T-helper 2 cell treated with Interferon-gamma antibody and Interleukin-4, amounts not matched to agents 5 μg/mL and 100 μg/mL, for 36 hours (primary cell): ENCODE data around the gene GNL2.

Source experiments
- DNase-seq: peaks from one replicate; pipeline ENCODE4 v3.0.0; 2021; ENCODE audit warnings: low spot score
- H3K27ac Mint-ChIP-seq: one replicate; pipeline ENCODE4 v1.8.0; 2021; ENCODE audit warnings: mild to moderate bottlenecking, mixed read lengths
- H3K27me3 Mint-ChIP-seq: one replicate; pipeline ENCODE4 v1.8.0; 2021; ENCODE audit warnings: low read depth, mixed read lengths
- H3K36me3 Mint-ChIP-seq: one replicate; pipeline ENCODE4 v1.8.0; 2021; ENCODE audit warnings: low read depth, mixed read lengths
- H3K4me1 Mint-ChIP-seq: one replicate; pipeline ENCODE4 v1.8.0; 2021; ENCODE audit warnings: low read depth, mixed read lengths
- H3K4me3 Mint-ChIP-seq: one replicate; pipeline ENCODE4 v1.8.0; 2022; ENCODE audit warnings: mild to moderate bottlenecking, moderate library complexity, mixed read lengths
- H3K9me3 Mint-ChIP-seq: one replicate; pipeline ENCODE4 v1.8.0; 2021; ENCODE audit warnings: mixed read lengths

The GNL2 gene

DNA sequence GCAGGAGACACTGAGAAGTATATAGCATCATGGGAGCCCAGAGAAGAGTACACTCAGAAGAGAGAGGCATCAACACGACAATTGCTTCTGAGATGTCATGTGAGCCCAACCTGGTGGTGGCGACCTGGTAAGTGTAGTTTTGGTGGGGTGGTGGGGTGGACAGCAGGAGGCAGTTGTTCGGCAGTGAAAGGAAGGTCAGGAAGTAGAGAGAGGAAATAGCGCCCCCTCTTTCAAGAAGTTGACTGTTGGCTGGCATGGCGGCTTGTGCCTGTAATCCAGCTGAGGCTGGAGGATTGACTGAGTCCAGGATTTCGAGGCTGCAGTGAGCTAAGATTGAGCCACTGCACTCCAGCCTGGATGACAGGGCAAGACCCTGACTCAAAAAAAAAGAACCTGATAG lies 26.4 kb upstream of the GNL2 start:
- Mint-ChIP-seq H3K4me1 (no peaks in the 10 kb centered on the region), H3K4me3 (no peak overlapping the region), H3K27ac (no peak overlapping the region), H3K9me3 (no peaks in the 10 kb centered on the region), H3K36me3 (no peaks in the 10 kb centered on the region), H3K27me3 (peaks cover 20% of the 10 kb centered on the region)
- no peak for DNase-seq

DNA sequence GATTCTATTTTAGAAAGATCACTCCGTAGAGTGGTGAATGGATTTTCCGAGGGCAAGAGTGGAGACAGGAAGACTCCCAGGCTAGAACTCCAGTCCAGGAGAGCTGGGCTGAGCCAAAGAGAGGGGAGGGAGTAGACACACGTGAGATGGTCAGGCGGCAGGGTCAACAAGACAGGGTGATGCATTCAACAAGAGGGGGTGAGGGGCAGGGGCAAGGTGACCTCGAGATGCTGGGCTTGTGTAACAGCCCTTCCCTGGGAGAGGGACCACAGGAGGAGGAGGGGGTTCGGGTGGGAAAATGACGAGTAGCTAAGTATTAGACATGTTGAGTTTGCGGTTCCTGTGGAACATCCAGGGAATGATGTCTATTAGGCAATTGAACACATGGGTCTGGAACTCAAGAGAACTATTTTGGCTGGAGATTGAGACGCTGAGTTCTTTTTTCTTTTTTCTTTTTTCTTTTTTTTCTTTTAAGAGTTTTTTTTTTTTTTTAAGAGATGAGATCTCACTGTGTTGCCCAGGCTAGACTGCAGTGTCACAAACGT lies 25.7 kb upstream of the GNL2 start:
- DNase-seq = no peak
- H3K27me3 Mint-ChIP-seq = peaks cover 18% of the 10 kb centered on the region
- no peak overlapping the region for H3K27ac Mint-ChIP-seq
- no peak overlapping the region for H3K4me3 Mint-ChIP-seq
- H3K4me1 Mint-ChIP-seq = no peaks in the 10 kb centered on the region
- no peaks in the 10 kb centered on the region for H3K36me3 Mint-ChIP-seq
- no peaks in the 10 kb centered on the region for H3K9me3 Mint-ChIP-seq

DNA sequence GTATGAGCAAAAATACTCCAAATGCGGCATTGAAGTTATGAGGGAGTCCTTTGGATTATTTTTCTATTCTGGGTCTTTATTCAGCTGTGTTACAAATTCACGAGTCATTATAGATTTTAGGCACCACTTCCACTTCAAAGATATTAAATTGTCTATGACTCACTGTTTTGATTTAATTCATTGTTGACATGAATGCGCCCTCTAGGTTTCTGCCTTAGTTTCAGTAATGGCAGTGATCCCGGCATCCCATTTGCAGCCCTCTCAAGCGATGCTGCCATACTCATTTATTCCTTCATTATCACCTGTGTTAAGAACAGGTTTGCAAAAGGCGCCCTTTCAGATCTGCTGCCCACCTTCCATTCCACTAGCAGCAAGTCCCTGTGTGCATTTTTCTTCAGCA lies 25.0 kb upstream of the GNL2 start:
- H3K27me3 Mint-ChIP-seq = peaks cover 18% of the 10 kb centered on the region
- no peak overlapping the region for H3K4me3 Mint-ChIP-seq
- H3K9me3 Mint-ChIP-seq = no peaks in the 10 kb centered on the region
- H3K36me3 Mint-ChIP-seq = no peaks in the 10 kb centered on the region
- H3K27ac Mint-ChIP-seq = no peak overlapping the region
- DNase-seq = no peak
- no peaks in the 10 kb centered on the region for H3K4me1 Mint-ChIP-seq

DNA sequence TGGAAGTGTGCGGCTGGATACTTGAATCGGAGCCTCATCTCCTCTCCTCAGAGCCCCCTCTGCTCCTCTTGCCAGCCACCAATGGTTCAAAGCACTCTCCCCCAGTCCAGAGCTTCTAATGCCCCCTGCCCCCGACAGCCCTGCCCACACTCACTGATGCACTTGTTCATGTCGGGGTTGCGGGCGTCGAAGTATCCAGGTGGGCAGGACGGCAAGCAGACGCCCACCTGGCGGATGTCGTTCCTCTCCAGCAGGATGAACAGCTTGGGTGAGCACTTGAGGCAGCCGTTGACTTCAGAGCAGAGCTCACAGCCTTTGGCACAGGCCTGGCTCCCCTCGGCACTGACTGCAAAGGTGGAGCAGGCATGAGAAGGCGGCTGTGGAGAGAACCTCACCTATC lies 20.6 kb upstream of the GNL2 start:
- DNase-seq = no peak
- no peaks in the 10 kb centered on the region for H3K4me1 Mint-ChIP-seq
- H3K4me3 Mint-ChIP-seq = no peak overlapping the region
- H3K36me3 Mint-ChIP-seq = no peaks in the 10 kb centered on the region
- H3K27me3 Mint-ChIP-seq = peaks cover 19% of the 10 kb centered on the region
- H3K9me3 Mint-ChIP-seq = no peaks in the 10 kb centered on the region
- H3K27ac Mint-ChIP-seq = no peak overlapping the region

DNA sequence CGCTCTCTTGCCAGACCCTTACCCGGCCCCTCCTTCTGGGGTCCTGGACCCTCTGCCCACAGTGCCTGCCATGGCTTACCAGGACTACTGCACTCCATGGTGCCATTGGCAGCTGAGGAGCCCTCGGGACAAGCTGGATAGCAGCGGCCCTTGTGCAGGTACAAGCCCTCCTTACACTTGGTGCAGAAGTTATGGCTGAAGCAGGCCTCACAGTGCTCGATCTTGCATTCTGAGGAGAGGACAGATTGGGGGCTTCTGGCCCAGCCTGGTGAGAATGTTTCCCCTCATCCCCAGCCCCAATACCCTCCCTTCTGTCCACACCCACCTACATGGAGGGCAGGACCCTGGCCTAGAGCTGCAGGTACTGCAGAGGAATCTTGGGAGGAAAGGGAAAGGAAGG lies 18.4 kb upstream of the GNL2 start:
- Mint-ChIP-seq H3K27me3 (peaks cover 19% of the 10 kb centered on the region), H3K27ac (no peak overlapping the region), H3K4me3 (no peak overlapping the region), H3K9me3 (no peaks in the 10 kb centered on the region), H3K36me3 (no peaks in the 10 kb centered on the region), H3K4me1 (no peaks in the 10 kb centered on the region)
- DNase-seq = no peak

DNA sequence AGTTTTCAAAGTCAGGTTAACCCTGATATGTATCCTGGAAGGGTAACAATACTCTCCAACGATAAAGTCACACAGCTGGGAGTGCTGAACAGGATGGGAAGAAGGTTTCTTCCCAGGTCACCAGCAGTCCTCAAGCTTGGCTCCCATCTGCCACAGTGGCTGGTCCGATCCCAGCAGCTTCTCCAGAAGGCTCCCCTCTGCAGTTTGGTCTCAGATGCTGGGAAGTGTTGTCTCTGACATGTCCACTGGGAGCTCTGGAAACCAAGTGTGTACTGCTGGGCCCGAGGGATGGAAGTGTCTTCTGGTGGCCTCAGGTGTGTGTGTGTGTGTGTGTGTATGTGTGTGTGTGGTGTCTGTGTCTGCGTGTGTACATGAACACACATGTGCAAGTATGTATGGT lies 16.4 kb upstream of the GNL2 start:
- Mint-ChIP-seq H3K9me3 (no peaks in the 10 kb centered on the region), H3K4me3 (no peak overlapping the region), H3K36me3 (no peaks in the 10 kb centered on the region), H3K27me3 (peaks cover 10% of the 10 kb centered on the region), H3K4me1 (no peaks in the 10 kb centered on the region), H3K27ac (no peak overlapping the region)
- DNase-seq = no peak

DNA sequence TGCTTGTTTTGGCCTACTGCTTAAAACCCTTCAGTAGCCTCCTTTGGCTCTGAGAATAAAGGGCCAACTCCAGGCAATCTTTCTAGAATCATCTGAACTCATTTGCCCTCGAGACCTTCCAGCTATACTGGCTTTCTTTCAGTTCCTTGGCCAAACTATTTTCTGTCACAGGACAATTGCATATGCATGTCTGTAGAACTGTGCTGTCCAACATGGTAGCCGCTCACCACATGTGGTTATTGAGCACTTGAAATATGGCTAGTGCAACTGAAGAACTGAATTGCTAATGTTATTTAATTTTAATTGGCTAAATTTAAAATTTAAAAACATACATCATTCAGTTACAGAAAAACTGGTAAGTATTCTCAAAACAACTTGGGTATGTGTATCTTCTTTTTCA lies 14.3 kb upstream of the GNL2 start:
- no peak overlapping the region for H3K27ac Mint-ChIP-seq
- no peak overlapping the region for H3K4me3 Mint-ChIP-seq
- peaks cover 3% of the 10 kb centered on the region for H3K27me3 Mint-ChIP-seq
- DNase-seq = no peak
- H3K4me1 Mint-ChIP-seq = no peaks in the 10 kb centered on the region
- no peaks in the 10 kb centered on the region for H3K36me3 Mint-ChIP-seq
- no peaks in the 10 kb centered on the region for H3K9me3 Mint-ChIP-seq

DNA sequence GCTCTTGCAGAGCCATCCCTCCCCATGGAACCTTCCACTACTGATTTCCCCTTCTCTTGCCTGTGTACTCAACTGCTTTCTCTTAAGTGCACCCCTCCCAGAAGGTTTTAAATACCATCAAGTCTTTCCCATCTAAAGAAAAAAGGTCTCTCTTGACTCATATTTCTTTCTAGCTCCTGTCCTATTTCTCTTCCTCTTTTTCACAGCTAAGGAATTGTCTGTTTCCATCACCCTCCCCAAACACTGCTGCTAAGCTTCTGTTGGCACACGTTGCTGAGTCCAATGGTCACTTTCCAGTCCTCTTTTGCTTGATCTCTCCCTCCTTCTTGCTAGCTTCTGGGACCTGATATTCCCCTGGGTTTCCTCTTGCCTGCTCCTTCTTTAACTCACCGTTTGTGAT lies 13.3 kb upstream of the GNL2 start:
- no peaks in the 10 kb centered on the region for H3K9me3 Mint-ChIP-seq
- H3K4me1 Mint-ChIP-seq = no peaks in the 10 kb centered on the region
- H3K27me3 Mint-ChIP-seq = peaks cover 7% of the 10 kb centered on the region
- no peaks in the 10 kb centered on the region for H3K36me3 Mint-ChIP-seq
- no peak overlapping the region for H3K27ac Mint-ChIP-seq
- no peak overlapping the region for H3K4me3 Mint-ChIP-seq
- DNase-seq = no peak

DNA sequence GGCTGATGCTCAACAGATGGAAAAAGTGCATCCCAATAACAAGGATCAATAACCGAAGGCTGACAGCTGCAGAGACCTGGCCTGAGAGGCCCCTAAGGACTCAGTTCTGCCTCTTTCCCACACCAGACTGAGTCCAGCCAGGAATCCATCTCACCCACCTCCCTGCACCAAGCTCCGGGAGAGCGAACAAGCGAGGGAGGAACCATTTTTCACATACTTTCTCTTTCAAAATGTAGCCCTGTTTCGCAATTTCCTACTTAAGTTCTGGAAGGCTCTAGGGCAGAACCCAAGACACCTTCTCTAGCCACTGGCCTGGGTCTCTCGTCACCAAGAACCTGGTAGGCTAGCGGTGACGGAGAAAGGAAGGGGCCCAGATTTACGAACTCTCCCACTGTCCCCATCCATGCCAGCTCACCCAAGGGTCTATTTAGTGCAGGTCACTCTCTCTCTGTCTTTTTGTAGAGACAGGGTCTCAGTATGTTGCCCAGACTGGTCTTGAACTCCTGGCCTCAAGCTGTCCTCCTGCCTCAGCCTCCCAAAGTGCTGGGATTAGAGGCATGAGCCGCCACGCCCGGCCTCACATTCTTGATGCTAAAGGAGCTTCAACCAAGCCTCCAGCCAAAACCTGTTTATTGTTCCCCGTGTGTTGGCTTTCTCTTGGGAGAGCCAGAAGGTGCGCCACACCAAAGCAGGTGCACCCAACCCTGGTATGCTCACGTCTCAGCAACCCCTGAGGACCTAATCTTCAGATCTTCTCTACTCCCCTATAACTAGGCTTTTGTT lies 10.9 kb upstream of the GNL2 start:
- H3K4me3 Mint-ChIP-seq = no peak overlapping the region
- peaks cover 12% of the 10 kb centered on the region for H3K27me3 Mint-ChIP-seq
- H3K4me1 Mint-ChIP-seq = peaks cover 3% of the 10 kb centered on the region
- H3K27ac Mint-ChIP-seq = no peak overlapping the region
- H3K9me3 Mint-ChIP-seq = no peaks in the 10 kb centered on the region
- DNase-seq = no peak
- no peaks in the 10 kb centered on the region for H3K36me3 Mint-ChIP-seq

DNA sequence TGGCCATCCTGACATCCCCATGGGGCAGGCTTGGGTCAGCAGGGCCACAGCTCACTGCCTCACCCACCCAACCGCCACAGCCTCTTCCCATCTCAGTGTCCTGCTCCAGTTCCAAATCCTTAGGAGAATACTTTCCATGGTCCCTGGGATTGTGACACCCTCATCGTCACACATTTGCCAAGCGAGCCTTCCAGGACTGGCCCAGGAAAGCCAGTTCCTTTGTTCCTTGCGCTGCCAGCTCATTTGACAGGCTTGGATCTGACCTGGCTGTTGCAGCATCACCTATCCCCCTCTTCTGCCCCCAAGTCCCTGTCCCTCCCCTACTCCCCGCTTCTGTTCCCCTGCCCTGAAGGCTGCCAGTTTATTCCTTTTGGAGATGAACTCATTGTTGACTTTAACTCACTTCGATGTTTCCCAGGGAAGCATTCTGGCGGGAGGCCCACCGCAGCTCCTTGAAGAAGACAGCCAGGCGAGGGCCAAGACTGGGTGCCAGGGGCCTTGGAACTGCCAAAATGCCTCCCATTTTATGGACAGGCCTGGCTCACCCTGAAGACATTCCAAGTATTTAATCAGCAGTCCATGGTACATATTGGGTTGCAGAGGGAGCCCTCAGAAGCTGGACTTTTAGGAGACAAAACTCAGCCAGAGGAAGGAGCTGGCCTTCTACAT lies 10.2 kb upstream of the GNL2 start:
- Mint-ChIP-seq H3K27ac (no peak overlapping the region), H3K4me1 (peaks cover 3% of the 10 kb centered on the region), H3K4me3 (no peak overlapping the region), H3K27me3 (peaks cover 13% of the 10 kb centered on the region), H3K9me3 (no peaks in the 10 kb centered on the region), H3K36me3 (no peaks in the 10 kb centered on the region)
- no peak for DNase-seq

DNA sequence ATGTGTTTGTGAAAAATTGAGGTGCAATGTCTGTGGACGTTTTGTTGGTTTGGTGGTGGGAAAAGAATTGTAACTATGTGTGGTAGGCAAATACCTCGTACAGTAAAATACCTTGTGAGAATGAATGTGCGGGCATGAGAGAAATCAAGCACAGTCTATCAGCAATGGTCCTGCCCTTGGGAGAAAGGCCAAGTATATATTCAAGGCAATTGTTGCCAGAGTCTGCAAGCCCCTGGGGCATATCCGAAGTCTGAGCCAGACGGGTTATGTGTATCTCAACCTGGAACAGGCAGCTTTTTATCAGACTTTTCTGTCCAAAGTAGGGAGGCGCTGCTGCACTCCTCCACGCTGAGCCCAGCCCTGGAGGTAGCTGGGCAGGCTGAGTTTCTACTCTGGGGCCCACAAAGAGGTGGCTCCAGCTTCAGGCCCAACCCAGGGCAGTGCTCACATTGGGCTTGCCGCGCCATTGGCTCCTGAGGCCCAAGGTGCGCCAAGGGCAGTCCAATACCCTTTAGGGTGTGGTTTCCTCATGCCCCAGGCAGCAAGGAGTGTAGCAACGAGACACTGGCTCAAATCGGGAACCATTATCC lies 9.4 kb upstream of the GNL2 start:
- Mint-ChIP-seq H3K36me3 (no peaks in the 10 kb centered on the region), H3K4me3 (no peak overlapping the region), H3K9me3 (no peaks in the 10 kb centered on the region), H3K4me1 (peaks cover 3% of the 10 kb centered on the region), H3K27ac (no peak overlapping the region), H3K27me3 (peaks cover 13% of the 10 kb centered on the region)
- DNase-seq = no peak

DNA sequence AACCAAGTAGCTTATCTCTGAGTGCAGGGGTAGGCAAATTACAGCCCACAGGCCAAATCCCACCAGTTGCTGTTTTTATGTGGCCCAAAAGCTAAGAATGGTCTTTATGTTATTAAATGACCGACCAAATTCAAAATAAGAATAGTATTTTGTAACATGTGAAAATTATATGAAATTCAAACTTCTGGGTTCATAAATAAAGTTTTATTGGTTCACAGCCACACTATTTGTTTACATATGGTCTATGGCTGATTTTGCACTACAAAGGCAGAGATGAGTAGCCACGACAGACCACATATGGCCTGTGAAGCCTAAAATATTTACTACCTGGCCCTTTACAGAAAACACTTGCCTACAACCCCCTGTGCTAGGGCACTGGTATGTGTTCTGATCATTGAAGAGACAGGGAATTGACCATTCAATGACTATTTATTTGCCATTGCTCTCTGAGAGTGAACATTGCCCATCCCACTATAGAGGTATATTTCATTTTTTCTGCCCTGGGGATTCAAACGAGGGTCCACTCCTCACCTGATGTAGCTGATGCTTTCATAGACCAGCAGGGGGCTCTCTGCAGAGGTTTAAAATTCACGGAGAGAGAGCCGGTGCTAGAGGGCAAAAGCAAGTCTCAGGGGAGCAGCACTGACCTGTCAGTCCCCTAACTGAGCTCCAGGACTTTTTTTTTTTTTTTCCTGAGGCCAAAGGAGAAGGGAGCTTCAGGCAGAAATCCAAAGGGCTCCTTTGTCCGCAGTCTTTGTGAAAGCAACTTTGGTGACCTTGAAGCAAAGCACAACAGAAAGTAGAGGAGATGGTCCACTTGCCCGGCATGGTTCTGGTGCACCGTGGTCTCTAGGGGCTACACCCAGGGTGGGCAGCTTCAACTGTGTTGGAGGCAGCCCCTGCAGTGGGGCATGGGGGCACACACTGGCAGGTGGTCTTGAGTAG lies 7.3 kb upstream of the GNL2 start:
- H3K4me1 Mint-ChIP-seq = peaks cover 3% of the 10 kb centered on the region
- H3K27ac Mint-ChIP-seq = no peak overlapping the region
- H3K9me3 Mint-ChIP-seq = no peaks in the 10 kb centered on the region
- DNase-seq = no peak
- H3K36me3 Mint-ChIP-seq = no peaks in the 10 kb centered on the region
- no peak overlapping the region for H3K4me3 Mint-ChIP-seq
- H3K27me3 Mint-ChIP-seq = peaks cover 16% of the 10 kb centered on the region

DNA sequence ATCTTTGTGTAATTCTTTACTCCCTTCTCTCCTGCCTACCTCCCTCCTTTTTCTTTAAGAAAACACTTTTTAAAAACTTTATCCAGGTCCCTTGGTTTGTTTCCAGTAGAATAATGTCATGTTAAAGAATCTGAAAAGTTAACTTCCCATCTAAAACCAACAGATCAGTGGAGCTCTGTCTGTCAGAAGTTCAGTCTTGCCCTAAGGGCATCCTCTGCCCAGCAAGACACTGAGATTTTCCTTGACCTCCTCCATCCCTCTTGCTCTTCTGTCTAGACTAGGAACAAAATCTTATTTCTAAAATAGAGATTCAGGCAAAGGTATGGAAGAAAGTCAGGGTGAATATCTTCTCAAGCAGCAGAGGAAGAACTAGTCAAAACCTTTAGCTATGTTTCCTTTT lies 5.7 kb upstream of the GNL2 start:
- Mint-ChIP-seq H3K9me3 (no peaks in the 10 kb centered on the region), H3K27ac (no peak overlapping the region), H3K36me3 (no peaks in the 10 kb centered on the region), H3K4me1 (peaks cover 3% of the 10 kb centered on the region), H3K27me3 (peaks cover 17% of the 10 kb centered on the region), H3K4me3 (no peak overlapping the region)
- DNase-seq = no peak
